ENCODE measurements around the gene SHANK3.

SHANK3 gene

GRCh38 chr22:50683994-50684371 lies 11.4 kb downstream of the SHANK3 start:
- no peak for TF ChIP-seq CTCF (IDR thresholded peaks at IDR 0.05; ENCODE audit: low read depth, low read length, missing control alignments)
- H3K4me3 ChIP-seq (ENCODE audit: low read depth, low read length) = no peak overlapping the region
- DNase-seq (ENCODE audit: low read depth) = no peak

DNA sequence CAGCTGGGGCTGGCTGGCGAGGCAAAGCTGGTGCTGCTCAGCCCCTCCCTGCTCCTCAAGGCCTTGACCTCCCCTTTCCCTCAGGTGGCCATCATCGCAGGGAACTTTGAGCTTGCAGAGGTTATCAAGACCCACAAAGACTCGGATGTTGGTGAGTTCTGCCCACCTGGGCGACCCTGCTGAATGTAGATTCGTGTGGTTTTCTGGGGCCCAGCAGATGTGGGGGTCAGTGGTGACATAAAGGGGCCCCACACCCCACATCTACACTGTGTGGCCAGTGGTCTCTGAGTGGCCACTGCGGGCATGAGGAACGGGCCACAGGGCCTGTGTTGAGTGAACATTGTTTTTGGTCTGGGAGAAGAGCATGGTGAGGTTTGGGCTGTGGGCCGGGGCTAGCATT lies 11.9 kb downstream of the SHANK3 start:
- DNase-seq (ENCODE audit: low read depth) = no peak
- TF ChIP-seq CTCF (IDR thresholded peaks at IDR 0.05; ENCODE audit: low read depth, low read length, missing control alignments) = no peak
- H3K4me3 ChIP-seq (ENCODE audit: low read depth, low read length) = no peak overlapping the region

DNA sequence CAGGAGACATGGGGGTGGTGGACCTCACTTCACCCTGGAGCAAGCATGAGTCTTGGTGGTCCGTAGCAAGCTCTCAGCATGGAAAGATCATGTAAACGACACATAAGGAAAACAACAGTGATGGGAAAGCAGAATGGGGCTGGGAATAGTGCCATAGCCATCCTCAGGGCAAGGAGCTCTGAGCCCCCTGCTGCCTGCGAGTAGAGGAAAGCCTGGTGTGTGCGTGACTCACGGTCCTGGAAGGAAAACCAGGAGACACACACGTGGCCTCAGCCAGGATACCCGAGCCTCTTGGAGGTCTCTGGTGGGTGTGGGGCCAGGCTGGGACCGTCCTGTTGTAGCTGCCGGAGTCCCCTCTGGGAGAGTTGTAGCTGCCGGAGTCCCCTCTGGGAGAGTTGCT lies 12.4 kb downstream of the SHANK3 start:
- no peak for TF ChIP-seq CTCF (IDR thresholded peaks at IDR 0.05; ENCODE audit: low read depth, low read length, missing control alignments)
- no peak overlapping the region for H3K4me3 ChIP-seq (ENCODE audit: low read depth, low read length)
- no peak for DNase-seq (ENCODE audit: low read depth)

- no peak for TF ChIP-seq CTCF (IDR thresholded peaks at IDR 0.05; ENCODE audit: low read depth, low read length, missing control alignments)
- no peak for DNase-seq (ENCODE audit: low read depth)
Measured at GRCh38 chr22:50686794-50687193, 14.2 kb downstream of the SHANK3 start.

GRCh38 chr22:50687829-50688228 lies 15.2 kb downstream of the SHANK3 start:
- no peak for DNase-seq (ENCODE audit: low read depth)
- H3K4me3 ChIP-seq (ENCODE audit: low read depth, low read length) = no peak overlapping the region
- no peak for TF ChIP-seq CTCF (IDR thresholded peaks at IDR 0.05; ENCODE audit: low read depth, low read length, missing control alignments)

More at GRCh38 chr22:50686794-50687193, 14.2 kb downstream of the SHANK3 start:
- no peak overlapping the region for H3K4me3 ChIP-seq (ENCODE audit: low read depth, low read length)

DNA sequence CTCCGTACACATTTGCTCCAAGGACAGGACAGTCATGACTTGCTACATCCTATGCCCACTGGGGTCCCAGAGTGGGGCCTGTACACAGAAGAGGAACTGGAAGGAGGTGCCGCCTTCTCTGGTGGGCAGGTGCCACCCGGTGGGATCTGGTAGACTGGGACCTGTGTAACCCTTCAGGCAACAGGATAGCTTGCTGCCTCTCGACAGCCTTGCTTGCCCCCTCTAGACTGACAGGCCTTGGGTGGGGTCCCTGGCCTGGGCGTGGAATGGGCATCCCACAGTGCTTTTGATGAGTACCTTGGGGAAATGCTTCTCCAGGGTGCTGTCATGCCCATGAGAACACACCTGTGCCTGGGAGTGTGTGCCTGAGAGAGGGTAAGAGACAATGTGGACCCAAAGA lies 15.8 kb downstream of the SHANK3 start:
- H3K4me3 ChIP-seq (ENCODE audit: low read depth, low read length) = no peak overlapping the region
- no peak for DNase-seq (ENCODE audit: low read depth)
- TF ChIP-seq CTCF (IDR thresholded peaks at IDR 0.05; ENCODE audit: low read depth, low read length, missing control alignments) = no peak

DNA sequence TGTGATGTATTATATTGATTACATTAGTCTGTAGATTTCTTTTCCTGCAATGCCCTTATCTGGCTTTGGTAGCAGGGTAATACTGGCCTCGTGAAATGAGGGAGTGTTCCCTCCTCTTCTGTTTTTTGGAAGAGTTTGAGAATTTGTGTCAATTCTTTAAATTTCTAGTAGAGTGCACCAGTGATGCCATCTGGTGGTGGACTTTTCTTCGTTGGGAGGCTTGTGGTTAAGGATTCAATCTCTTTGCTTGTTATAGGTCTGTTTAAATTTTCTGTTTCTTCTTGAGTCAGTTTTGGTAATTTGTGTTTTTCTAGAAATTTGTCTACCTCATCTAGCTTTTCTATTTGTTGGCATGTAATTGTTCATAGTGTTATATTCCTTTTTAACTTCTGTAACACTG lies 18.9 kb downstream of the SHANK3 start:
- no peak overlapping the region for H3K4me3 ChIP-seq (ENCODE audit: low read depth, low read length)
- TF ChIP-seq CTCF (IDR thresholded peaks at IDR 0.05; ENCODE audit: low read depth, low read length, missing control alignments) = peak; percentile 61
- no peak for DNase-seq (ENCODE audit: low read depth)
